Esophagus squamous epithelium (tissue), 5 donors: ENCODE data around the gene CCL21. TPM values are rescaled to one million over a fixed set of nuclear protein-coding genes. Genes with fewer than 3 reads are reported as not detected.

Experiments
- DNase-seq: peaks from one replicate; lab custom pipeline; 2025; lab: John Stamatoyannopoulos, UW
- H3K27ac ChIP-seq, 4 donors: fragments of 200-600 bp; sonication (generic); one replicate each; pipeline ENCODE4 v1.5.1; 2016 to 2019; ENCODE audit warnings: mild to moderate bottlenecking in 1 of 4
- H3K27me3 ChIP-seq, 4 donors: fragments of 200-600 bp; sonication (generic); 1 replicate in 3 of 4; 2 replicates in 1 of 4; pipeline versions ENCODE4 v1.5.1 to v1.6.0; 2017 to 2021; ENCODE audit warnings: antibody characterized with exemption in 1 of 4
- H3K36me3 ChIP-seq, 3 donors: fragments of 200-600 bp; sonication (generic); one replicate each; pipeline ENCODE4 v1.5.1; 2016 to 2019
- H3K4me1 ChIP-seq, 3 donors: fragments of 200-600 bp; sonication (generic); one replicate each; pipeline ENCODE4 v1.5.1; 2017 to 2019
- H3K4me3 ChIP-seq, 4 donors: fragments of 200-600 bp; sonication (generic); 1 replicate in 3 of 4; 2 replicates in 1 of 4; pipeline ENCODE4 v1.5.1; 2016 to 2019; ENCODE audit warnings: mild to moderate bottlenecking in 2 of 4, moderate library complexity in 1 of 4
- H3K9me3 ChIP-seq, 3 donors: fragments of 200-600 bp; sonication (generic); one replicate each; pipeline ENCODE4 v1.5.1; 2016 to 2019
- CTCF ChIP-seq, 6 experiments: fragments of 450-650 bp in 4 of 6; fragments of 200-600 bp in 2 of 6; sonication (generic) in 2 of 6; IDR thresholded peaks; one replicate each; pipeline ENCODE4 v1.5.1; 2016 to 2019; ENCODE audit warnings: antibody characterized with exemption in 6 of 6, mild to moderate bottlenecking in 4 of 6, moderate library complexity in 4 of 6
- POLR2A ChIP-seq, 4 donors: fragments of 450-650 bp; IDR thresholded peaks; one replicate each; pipeline ENCODE4 v1.6.1; 2017; ENCODE audit warnings: antibody characterized with exemption in 4 of 4, mild to moderate bottlenecking in 4 of 4, moderate library complexity in 3 of 4
- WGBS, 2 donors: methylation state at CpG; one replicate each; pipeline ENCODE4 v1.1.5; 2018; 5-methylcytosine and 5-hydroxymethylcytosine counted together
- intact Hi-C: fragments of 100-400 bp; cut with DNase I; formaldehyde crosslinking; loops from one replicate; pipeline ENCODE4 v1.15.0; 2022
- total RNA-seq, 4 donors: library from RNA; depleted of rRNA; stranded (reverse); fragments of >200 nt; gene quantifications; one replicate each; pipeline ENCODE4 v1.1.0, GENCODE V29; 2016
- donor health status: DM: yes; HTN: yes; CAD: no.

Gene CCL21
- total RNA-seq, 4 donors from 2014 or later = 3.7 to 181 (median 26.9) TPM

DNA sequence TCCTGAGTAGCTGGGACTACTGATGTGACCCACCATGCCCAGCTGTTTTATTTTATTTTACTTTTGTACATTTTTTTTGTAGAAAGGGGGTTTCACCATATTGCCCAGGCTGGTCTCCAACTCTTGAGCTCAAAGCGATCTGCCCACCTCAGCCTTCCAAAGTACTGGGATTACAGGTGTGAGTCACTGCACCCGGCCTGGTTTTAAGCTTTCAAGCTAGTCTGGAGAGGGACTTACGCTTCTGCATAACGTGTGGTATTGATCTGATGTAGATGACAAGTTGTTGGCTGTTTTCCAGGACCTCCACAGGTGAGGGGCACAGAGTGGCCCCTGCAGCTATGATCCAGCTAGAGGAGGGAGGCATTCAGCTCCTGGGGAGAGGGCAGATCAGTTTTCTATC, 6.8 kb upstream of the CCL21 start:
- intact Hi-C loops = no loop called here
- Histone ChIP-seq H3K27me3 (no peaks in the 10 kb centered on the region), H3K4me1 (peaks cover 0 to 43% (median 2%) of the 10 kb centered on the region in 3 donors), H3K9me3 (no peaks in the 10 kb centered on the region), H3K4me3 (no peak overlapping the region), H3K36me3 (no peaks in the 10 kb centered on the region), H3K27ac (no peak overlapping the region)
- no peak for DNase-seq
- WGBS, 2 donors = 39 to 40% methylated on average over 4 of the region's 4 CpGs
- no peak for TF ChIP-seq CTCF (IDR thresholded peaks at IDR 0.05)

DNA sequence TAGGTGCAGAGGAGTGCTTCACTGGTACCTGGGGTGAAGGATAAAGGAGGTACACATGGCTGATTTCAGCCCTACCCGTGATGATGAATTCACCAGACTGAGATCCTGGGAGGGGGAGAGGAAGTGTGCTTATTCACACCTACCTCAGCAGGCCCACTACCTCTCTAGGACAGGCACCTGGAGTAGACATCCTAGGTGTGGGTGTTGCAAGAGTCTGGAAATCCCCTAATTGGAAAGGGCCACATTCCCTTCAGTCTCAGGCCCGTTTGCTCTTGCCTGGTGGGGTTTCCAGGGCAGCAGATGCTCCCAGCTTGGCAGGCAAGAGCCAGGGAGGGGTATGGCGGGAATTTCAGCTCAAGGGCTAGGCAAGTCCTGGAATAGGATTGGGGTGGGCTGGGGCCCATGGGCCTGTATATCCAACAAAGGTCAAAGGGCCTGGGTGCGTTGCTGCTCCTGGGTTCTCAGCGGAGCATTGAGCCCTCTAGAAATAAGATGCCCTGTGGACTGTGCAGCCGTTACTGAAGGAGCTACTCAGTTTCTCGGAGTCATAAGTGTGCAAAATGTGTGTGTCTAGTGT, 5.8 kb upstream of the CCL21 start:
- no peak overlapping the region for H3K27ac ChIP-seq
- no peaks in the 10 kb centered on the region for H3K36me3 ChIP-seq
- intact Hi-C loops = no loop called here
- WGBS, 2 donors = 62 to 66% methylated on average over 5 of the region's 7 CpGs
- peaks cover 0 to 43% (median 2%) of the 10 kb centered on the region in 3 donors for H3K4me1 ChIP-seq
- DNase-seq = no peak
- no peak overlapping the region for H3K4me3 ChIP-seq
- no peaks in the 10 kb centered on the region for H3K9me3 ChIP-seq
- no peaks in the 10 kb centered on the region for H3K27me3 ChIP-seq
- no peak for TF ChIP-seq POLR2A (IDR thresholded peaks at IDR 0.05)
- TF ChIP-seq CTCF (IDR thresholded peaks at IDR 0.05) = no peak

DNA sequence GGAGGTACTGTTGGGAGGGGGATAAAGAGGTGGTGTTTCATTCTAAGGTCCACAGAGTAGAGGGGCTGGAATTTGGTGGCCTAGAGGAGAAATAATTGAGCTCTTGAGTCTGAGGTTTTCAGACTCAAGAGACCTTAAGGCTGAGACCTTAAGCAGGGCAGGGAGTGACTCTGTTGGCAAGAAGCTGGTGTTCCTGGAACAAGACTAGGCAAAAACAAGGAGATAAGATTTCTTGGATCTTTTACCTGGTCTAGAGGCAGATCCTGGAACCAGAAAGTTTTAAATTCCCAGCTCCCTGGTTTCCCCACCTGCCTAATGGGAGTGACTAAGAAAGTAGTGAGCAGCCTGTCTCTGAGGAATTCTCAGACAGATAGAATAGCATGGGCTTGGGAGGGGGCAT, 4.1 kb upstream of the CCL21 start:
- no peak for DNase-seq
- H3K27ac ChIP-seq = no peak overlapping the region

GRCh38 chr9:34712140-34712539, 2.2 kb upstream of the CCL21 start:
- Histone ChIP-seq H3K4me3 (no peak overlapping the region), H3K4me1 (peaks cover 0 to 40% (median 6%) of the 10 kb centered on the region in 3 donors), H3K36me3 (no peaks in the 10 kb centered on the region), H3K27me3 (no peaks in the 10 kb centered on the region), H3K9me3 (no peaks in the 10 kb centered on the region), H3K27ac (no peak overlapping the region)
- TF ChIP-seq CTCF (IDR thresholded peaks at IDR 0.05) (no peak), POLR2A (IDR thresholded peaks at IDR 0.05) (no peak)
- DNase-seq = no peak
- WGBS, 2 donors = 61 to 92% methylated on average over 1 of the region's 1 CpG
- intact Hi-C loops = no loop called here

More for the DNA sequence above, 4.1 kb upstream of the CCL21 start:
- peaks cover 0 to 52% (median 9%) of the 10 kb centered on the region in 3 donors for H3K4me1 ChIP-seq
- TF ChIP-seq CTCF (IDR thresholded peaks at IDR 0.05) = no peak
- no peak for TF ChIP-seq POLR2A (IDR thresholded peaks at IDR 0.05)
- intact Hi-C loops = no loop called here
- H3K9me3 ChIP-seq = no peaks in the 10 kb centered on the region
- H3K36me3 ChIP-seq = no peaks in the 10 kb centered on the region
- no peak overlapping the region for H3K4me3 ChIP-seq
- H3K27me3 ChIP-seq = no peaks in the 10 kb centered on the region

- no peaks in the 10 kb centered on the region for H3K9me3 ChIP-seq
- no peaks in the 10 kb centered on the region for H3K36me3 ChIP-seq
- no peak overlapping the region for H3K4me3 ChIP-seq
- no peak for DNase-seq
- H3K27ac ChIP-seq = peak overlapping the region in 1 of 4 donors; percentile 9
- WGBS, 2 donors = 100% methylated on average over 1 of the region's 9 CpGs; no CpG with 5 or more reads in 1 of the 2 donors
- intact Hi-C loops = no loop called here
- H3K27me3 ChIP-seq = no peaks in the 10 kb centered on the region
- no peak for TF ChIP-seq POLR2A (IDR thresholded peaks at IDR 0.05)
- TF ChIP-seq CTCF (IDR thresholded peaks at IDR 0.05) = no peak
- H3K4me1 ChIP-seq = peaks cover 0 to 16% (median 6%) of the 10 kb centered on the region in 3 donors
Measured at GRCh38 chr9:34709196-34709978, 549 bp downstream of the CCL21 start.
